GM18526 (cell line): ENCODE results near the gene POLR2I.

ENCODE experiments used
- POLR2A ChIP-seq: IDR thresholded peaks from 3 replicates; pipeline ENCODE4 v1.6.1; 2011; ENCODE audit not compliant: insufficient read length; ENCODE audit errors: extremely low read depth

The POLR2I gene

GRCh38 chr19:36112678-36113077 is 2.0 kb downstream of the POLR2I start:
- TF ChIP-seq POLR2A: no peak

GRCh38 chr19:36111200-36111539 is 3.5 kb downstream of the POLR2I start:
- TF ChIP-seq POLR2A: no peak

- TF ChIP-seq POLR2A: no peak
These were observed 4.0 kb downstream of the POLR2I start, which contains the start of gene OVOL3 for GRCh38 chr19:36110487-36111199. Gene OVOL3 (plus strand): TSS chr19:36111143. CDS start chr19:36111203, 60 bp downstream.

DNA sequence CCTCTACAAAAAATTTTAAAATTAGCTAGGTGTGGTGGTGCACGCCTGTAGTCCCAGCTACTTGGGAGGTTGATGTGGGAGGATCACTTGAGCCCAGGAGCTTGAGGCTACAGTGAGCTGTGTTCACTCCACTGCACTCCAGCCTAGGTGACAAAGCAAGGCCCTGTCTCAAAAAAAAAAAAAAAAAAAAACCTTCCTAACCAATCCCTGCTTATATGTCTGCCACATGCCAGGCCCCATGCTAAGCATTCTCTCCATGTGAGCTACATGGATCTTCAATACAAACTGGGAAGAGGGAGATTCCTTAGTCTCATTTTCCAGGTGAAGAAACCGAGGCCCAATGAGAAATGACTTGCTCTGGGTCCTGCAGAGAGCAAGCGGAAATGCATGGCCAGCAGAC is 6.0 kb downstream of the POLR2I start:
- no peak for TF ChIP-seq POLR2A

GRCh38 chr19:36106991-36107390 is 7.7 kb downstream of the POLR2I start:
- no peak for TF ChIP-seq POLR2A

DNA sequence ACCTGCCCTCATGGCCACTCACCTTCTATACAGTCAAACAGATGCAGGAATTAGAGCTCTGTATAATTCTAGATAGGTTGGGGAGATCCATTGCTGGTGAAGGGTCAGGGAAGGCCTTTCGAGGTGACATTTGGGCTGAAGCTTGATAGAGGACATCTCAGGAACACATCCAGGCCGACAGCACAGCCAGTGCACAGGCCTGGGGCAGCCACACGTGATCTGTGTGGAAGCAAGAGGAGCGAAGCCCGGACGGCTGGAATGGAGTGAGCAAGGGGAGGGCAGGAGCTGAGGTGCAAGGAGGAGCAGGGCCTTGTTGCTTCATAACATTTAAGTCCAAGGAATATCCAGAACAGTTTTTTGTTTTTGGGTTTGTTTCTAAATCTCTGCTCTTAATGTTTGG is 8.2 kb downstream of the POLR2I start:
- no peak for TF ChIP-seq POLR2A

- TF ChIP-seq POLR2A: no peak
These were observed 10.7 kb downstream of the POLR2I start for GRCh38 chr19:36103842-36104552.

DNA sequence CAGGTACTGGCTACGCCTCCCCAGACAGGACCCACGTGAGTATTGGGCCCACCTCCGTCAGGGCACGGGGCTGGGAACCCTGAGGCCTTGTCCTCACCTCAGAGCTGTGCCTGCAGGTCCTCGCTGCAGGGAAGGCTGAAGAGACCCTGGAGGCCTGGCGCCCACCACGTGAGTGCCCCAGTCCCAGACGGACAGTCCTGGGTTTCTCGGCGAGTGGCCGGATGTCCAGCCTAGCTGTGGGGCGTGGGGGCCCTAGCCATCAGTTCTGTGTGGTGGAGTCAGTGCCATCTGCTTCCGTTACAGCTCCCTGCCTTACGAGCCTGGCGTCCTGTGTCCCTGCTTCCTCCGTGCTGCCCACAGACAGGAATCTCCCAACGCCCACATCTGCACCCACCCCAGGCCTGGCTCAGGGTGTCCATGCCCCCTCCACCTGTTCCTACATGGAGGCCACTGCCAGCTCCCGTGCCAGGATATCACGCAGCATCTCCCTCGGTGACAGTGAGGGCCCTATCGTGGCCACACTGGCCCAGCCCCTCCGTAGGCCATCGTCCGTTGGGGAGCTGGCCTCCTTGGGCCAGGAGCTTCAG is 11.5 kb downstream of the POLR2I start:
- no peak for TF ChIP-seq POLR2A

- no peak for TF ChIP-seq POLR2A
These were observed 12.9 kb downstream of the POLR2I start for GRCh38 chr19:36101550-36102327.

DNA sequence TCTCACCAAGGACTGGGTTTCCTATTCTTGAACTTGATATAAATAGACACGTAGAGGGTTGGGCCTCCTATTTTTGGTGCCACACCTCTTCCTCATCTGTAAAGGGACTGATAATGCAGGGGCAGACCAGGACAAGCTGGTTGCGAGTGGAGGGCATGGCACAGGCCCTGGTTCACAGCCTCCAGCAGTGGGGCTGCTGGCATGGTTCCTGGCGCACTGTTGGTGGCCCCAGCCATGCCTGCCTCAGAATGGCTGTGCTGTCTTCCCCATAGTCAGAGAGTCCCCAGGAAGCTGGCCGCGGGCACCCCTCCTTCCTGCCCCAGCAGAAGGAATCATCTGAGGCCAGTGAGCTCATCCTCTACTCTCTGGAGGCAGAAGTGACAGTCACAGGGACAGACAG is 14.2 kb downstream of the POLR2I start:
- no peak for TF ChIP-seq POLR2A

- TF ChIP-seq POLR2A: no peak
These were observed 15.4 kb downstream of the POLR2I start for GRCh38 chr19:36099166-36099785.

DNA sequence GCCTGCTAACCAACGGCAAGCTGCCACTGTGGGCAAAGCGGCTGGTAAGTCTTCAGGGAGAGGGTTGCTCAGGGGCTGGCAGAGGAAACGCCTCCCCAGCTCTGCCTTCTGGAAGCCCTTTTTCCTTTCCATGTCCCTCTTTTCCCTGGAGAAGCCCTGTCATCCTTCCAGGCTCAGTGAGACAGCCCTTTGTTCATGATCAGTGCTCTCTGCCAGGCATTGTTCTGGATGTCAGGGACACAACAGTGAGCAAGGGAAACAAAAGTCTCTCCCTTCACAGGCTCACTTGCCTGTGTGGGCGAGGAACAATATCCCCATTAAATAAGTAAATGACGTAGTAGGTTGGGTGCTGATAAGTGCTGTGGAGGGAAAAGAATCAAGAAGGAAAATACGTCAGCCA is 17.6 kb downstream of the POLR2I start:
- no peak for TF ChIP-seq POLR2A

GRCh38 chr19:36093687-36094086 is 21.0 kb downstream of the POLR2I start:
- no peak for TF ChIP-seq POLR2A

DNA sequence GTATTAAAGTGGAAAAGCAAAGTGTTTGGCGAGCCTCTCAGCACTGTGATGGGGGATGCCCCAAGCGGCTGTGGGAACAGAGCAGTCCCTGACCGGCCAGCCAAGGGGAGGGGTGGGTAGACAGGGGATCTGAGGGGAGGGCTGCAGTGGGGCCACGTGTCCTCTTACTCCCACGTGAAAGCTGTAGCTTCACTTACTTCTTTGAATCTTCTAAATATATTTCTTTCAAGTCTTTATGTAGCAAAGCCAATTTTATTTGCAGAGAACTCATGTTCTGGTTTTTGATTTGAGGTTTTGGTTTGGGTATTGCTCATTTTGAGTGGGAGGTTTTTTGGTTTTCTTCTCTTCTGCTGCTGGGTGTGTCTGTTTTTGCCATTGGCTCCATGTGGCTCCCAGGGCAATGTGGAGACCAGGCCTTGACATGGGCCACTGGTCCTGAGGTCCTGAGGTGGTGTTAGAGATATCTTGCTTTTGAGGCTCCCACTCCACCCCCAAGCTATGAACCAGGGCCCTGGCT is 21.5 kb downstream of the POLR2I start:
- no peak for TF ChIP-seq POLR2A

GRCh38 chr19:36092566-36092965 is 22.1 kb downstream of the POLR2I start:
- no peak for TF ChIP-seq POLR2A

GRCh38 chr19:36090910-36091695 is 23.6 kb downstream of the POLR2I start:
- no peak for TF ChIP-seq POLR2A
